Epithelial cell of esophagus (primary cell): ENCODE measurements around the gene RUNX1.

Experiments
- DNase-seq: peaks from one replicate; pipeline ENCODE4 v3.0.0; 2010; ENCODE audit warnings: low read depth
- H3K4me3 ChIP-seq: 2 replicates; pipeline ENCODE4 v1.5.1; 2011; ENCODE audit warnings: mild to moderate bottlenecking, low read length, control low read depth
- CTCF ChIP-seq: IDR thresholded peaks from 2 replicates; pipeline ENCODE4 v1.5.1; 2011; ENCODE audit warnings: low read depth, mild to moderate bottlenecking, low read length, control low read depth, inconsistent platforms; ENCODE audit not compliant: insufficient read depth; ENCODE audit errors: missing control alignments

The RUNX1 gene

DNA sequence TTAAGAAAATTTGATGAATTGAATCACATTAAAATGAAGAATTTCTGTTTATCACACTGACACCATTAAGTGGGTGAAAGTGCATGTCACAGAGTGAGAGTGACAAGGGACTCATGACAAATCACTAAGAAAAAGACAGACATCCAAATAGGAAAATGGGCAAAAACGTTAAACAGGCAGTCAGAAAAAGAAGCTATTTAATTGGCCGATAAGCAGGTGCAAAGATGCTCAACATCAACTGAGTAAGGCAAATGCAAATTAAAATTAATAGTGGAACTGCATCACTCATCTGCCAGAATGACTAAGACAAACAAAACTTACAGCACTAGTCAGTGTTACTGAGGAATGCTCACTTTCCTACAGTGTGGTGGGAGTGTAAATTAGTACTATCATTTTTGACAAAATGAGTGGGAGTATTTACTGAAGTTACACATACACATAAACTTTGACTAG lies 39.2 kb upstream of the RUNX1 start:
- TF ChIP-seq CTCF: no peak
- peak; percentile 39 for DNase-seq
- H3K4me3 ChIP-seq: no peak overlapping the region

DNA sequence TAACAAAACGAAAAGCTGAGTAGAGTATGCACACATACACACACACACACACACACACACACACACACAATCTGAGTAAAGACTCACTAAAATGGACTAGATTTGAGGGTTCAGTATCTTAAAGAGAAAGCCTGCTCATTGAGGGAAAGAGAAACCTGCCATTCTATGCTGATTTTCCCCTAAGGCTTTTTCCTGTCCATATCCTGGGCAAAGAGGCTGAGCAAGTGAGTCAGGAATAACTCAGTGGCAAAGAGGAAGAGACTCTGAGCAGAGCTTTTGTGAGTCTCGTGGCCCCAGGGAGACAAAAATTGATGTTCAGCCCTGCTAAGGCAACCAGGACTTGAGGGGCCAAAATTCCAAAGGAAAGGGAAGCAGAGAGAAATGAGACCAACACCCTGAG lies 37.3 kb upstream of the RUNX1 start:
- TF ChIP-seq CTCF: no peak
- DNase-seq: peak; percentile 87
- H3K4me3 ChIP-seq: no peak overlapping the region

DNA sequence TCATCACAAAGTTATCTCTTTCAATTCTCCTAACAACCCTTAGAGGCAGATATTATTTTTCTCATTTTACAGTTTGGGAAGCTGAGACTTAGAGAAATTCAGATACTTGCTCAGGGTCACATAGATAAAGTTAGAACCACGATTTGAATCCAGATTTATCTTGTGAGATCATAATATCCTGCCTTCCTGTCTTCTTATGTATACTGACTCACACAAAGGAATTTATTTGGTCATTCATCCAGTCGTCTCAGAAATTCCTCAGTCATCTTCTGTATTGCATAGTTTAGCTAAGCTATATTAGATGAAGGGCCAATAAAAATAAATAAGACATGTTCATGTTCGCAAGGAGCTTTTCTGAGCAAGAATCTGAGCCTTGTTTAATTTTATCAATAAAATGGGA lies 35.8 kb upstream of the RUNX1 start:
- DNase-seq: peak; percentile 85
- no peak for TF ChIP-seq CTCF
- H3K4me3 ChIP-seq: no peak overlapping the region

GRCh38 chr21:35083246-35083645 lies 34.1 kb upstream of the RUNX1 start:
- no peak for DNase-seq
- no peak overlapping the region for H3K4me3 ChIP-seq
- TF ChIP-seq CTCF: no peak

- no peak for DNase-seq
- TF ChIP-seq CTCF: no peak
- H3K4me3 ChIP-seq: no peak overlapping the region
Measured at GRCh38 chr21:35081861-35082260, 32.8 kb upstream of the RUNX1 start.

GRCh38 chr21:35079181-35079580 lies 30.1 kb upstream of the RUNX1 start:
- H3K4me3 ChIP-seq: no peak overlapping the region
- TF ChIP-seq CTCF: no peak
- no peak for DNase-seq

GRCh38 chr21:35077975-35078374 lies 28.9 kb upstream of the RUNX1 start:
- no peak overlapping the region for H3K4me3 ChIP-seq
- DNase-seq: peak; percentile 70
- TF ChIP-seq CTCF: no peak
